ENCODE data around the gene RIPOR2. TPM values are rescaled to one million over a fixed set of nuclear protein-coding genes. Genes with fewer than 3 reads are reported as not detected.

Gene RIPOR2
- total and polyA plus RNA-seq, 7 experiments from 2014 or later = 246 to 813 (median 532) TPM

- intact Hi-C loops (cut with micrococcal nuclease) = no loop called here
- H3K36me3 Mint-ChIP-seq = peaks cover 3 to 13% (median 5%) of the 10 kb centered on the region in 5 donors
- CTCF ChIA-PET = interaction anchor here (0.6 kb wide), 1 partner anchor 16 kb away, joined by 3 read pairs; no protein-coding TSS in a partner anchor
Measured at GRCh38 chr6:24796616-24797290, 139.0 kb downstream of the RIPOR2 start.

GRCh38 chr6:24795106-24795505 is 140.7 kb downstream of the RIPOR2 start:
- Histone ChIP-seq H3K27me3 (ENCODE audit: control insufficient read depth in 2 of 2, insufficient read depth in 2 of 2, low read length in 2 of 2) (no peaks in the 10 kb centered on the region), H3K4me3 (ENCODE audit: low read length) (no peak overlapping the region), H3K27ac (ENCODE audit: low read depth, low read length) (no peak overlapping the region), H3K4me1 (ENCODE audit: control insufficient read depth in 2 of 2, insufficient read depth in 2 of 2, low read length in 2 of 2) (no peaks in the 10 kb centered on the region), H3K9me3 (ENCODE audit: control insufficient read depth in 2 of 3, low read length in 3 of 3) (no peaks in the 10 kb centered on the region), H3K36me3 (ENCODE audit: control insufficient read depth in 2 of 3, insufficient read depth in 3 of 3, low read length in 3 of 3) (no peaks in the 10 kb centered on the region)
- CTCF ChIA-PET = no interaction called here
- POLR2A ChIA-PET = interaction anchor here (0.9 kb wide), 1 partner anchor 10 kb away, joined by 3 read pairs; no protein-coding TSS in a partner anchor
- no peak overlapping the region for H3K4me3 Mint-ChIP-seq
- intact Hi-C loops (cut with micrococcal nuclease) = no loop called here
- no peak overlapping the region for H3K27ac Mint-ChIP-seq
- H3K9me3 Mint-ChIP-seq = peaks cover 0 to 11% (median 0%) of the 10 kb centered on the region in 11 donors
- peaks cover 6 to 22% (median 10%) of the 10 kb centered on the region in 7 donors for H3K4me1 Mint-ChIP-seq
- peaks cover 0 to 8% (median 5%) of the 10 kb centered on the region in 5 donors for H3K36me3 Mint-ChIP-seq
- no peaks in the 10 kb centered on the region for H3K27me3 Mint-ChIP-seq
- ATAC-seq (no peak), DNase-seq (no peak)

More at GRCh38 chr6:24796616-24797290, 139.0 kb downstream of the RIPOR2 start:
- H3K4me1 ChIP-seq (ENCODE audit: control insufficient read depth in 2 of 2, insufficient read depth in 2 of 2, low read length in 2 of 2) = no peaks in the 10 kb centered on the region
- Mint-ChIP-seq H3K9me3 (peaks cover 0 to 11% (median 0%) of the 10 kb centered on the region in 11 donors), H3K4me3 (no peak overlapping the region), H3K4me1 (peaks cover 6 to 25% (median 12%) of the 10 kb centered on the region in 7 donors), H3K27ac (peak overlapping the region in 3 of 9 donors; percentile 64 to 81 (median 69)), H3K27me3 (no peaks in the 10 kb centered on the region)
- ATAC-seq = no peak
- no peaks in the 10 kb centered on the region for H3K27me3 ChIP-seq (ENCODE audit: control insufficient read depth in 2 of 2, insufficient read depth in 2 of 2, low read length in 2 of 2)
- H3K4me3 ChIP-seq (ENCODE audit: low read length) = no peak overlapping the region
- POLR2A ChIA-PET = no interaction called here
- H3K36me3 ChIP-seq (ENCODE audit: control insufficient read depth in 2 of 3, insufficient read depth in 3 of 3, low read length in 3 of 3) = no peaks in the 10 kb centered on the region
- DNase-seq = no peak
- H3K9me3 ChIP-seq (ENCODE audit: control insufficient read depth in 2 of 3, low read length in 3 of 3) = no peaks in the 10 kb centered on the region
- no peak overlapping the region for H3K27ac ChIP-seq (ENCODE audit: low read depth, low read length)

- Histone ChIP-seq H3K9me3 (ENCODE audit: control insufficient read depth in 2 of 3, low read length in 3 of 3) (no peaks in the 10 kb centered on the region), H3K36me3 (ENCODE audit: control insufficient read depth in 2 of 3, insufficient read depth in 3 of 3, low read length in 3 of 3) (no peaks in the 10 kb centered on the region), H3K27me3 (ENCODE audit: control insufficient read depth in 2 of 2, insufficient read depth in 2 of 2, low read length in 2 of 2) (no peaks in the 10 kb centered on the region), H3K4me1 (ENCODE audit: control insufficient read depth in 2 of 2, insufficient read depth in 2 of 2, low read length in 2 of 2) (no peaks in the 10 kb centered on the region), H3K27ac (ENCODE audit: low read depth, low read length) (no peak overlapping the region), H3K4me3 (ENCODE audit: low read length) (no peak overlapping the region)
- ATAC-seq = no peak
- Mint-ChIP-seq H3K27me3 (no peaks in the 10 kb centered on the region), H3K4me1 (peaks cover 0 to 10% (median 0%) of the 10 kb centered on the region in 7 donors), H3K36me3 (peaks cover 0 to 34% (median 22%) of the 10 kb centered on the region in 5 donors), H3K4me3 (no peak overlapping the region), H3K27ac (no peak overlapping the region), H3K9me3 (peaks cover 0 to 2% (median 0%) of the 10 kb centered on the region in 11 donors)
- ChIA-PET POLR2A (interaction anchor here (0.6 kb wide), 1 partner anchor 12 kb away, joined by 3 read pairs; no protein-coding TSS in a partner anchor), CTCF (interaction anchor here (1.2 kb wide), 1 partner anchor 8 kb away, joined by 4 read pairs; no protein-coding TSS in a partner anchor)
- DNase-seq = no peak
- intact Hi-C loops (cut with micrococcal nuclease) = no loop called here
Measured at GRCh38 chr6:24788031-24788665, 147.6 kb downstream of the RIPOR2 start.

- peaks cover 6 to 7% of the 10 kb centered on the region in 2 donors for H3K4me1 ChIP-seq (ENCODE audit: control insufficient read depth in 2 of 2, insufficient read depth in 2 of 2, low read length in 2 of 2)
- Mint-ChIP-seq H3K27ac (no peak overlapping the region), H3K36me3 (peaks cover 0 to 33% (median 10%) of the 10 kb centered on the region in 5 donors), H3K4me3 (no peak overlapping the region), H3K9me3 (no peaks in the 10 kb centered on the region), H3K27me3 (no peaks in the 10 kb centered on the region), H3K4me1 (peaks cover 10 to 48% (median 20%) of the 10 kb centered on the region in 7 donors)
- ChIA-PET CTCF (interaction anchor here (0.6 to 0.7 kb wide), 2 partner anchors 8 to 17 kb away, joined by 3 to 4 read pairs; no protein-coding TSS in a partner anchor), POLR2A (interaction anchor here (1.5 kb wide), 1 partner anchor 10 kb away, joined by 4 read pairs; no protein-coding TSS in a partner anchor)
- no peaks in the 10 kb centered on the region for H3K9me3 ChIP-seq (ENCODE audit: control insufficient read depth in 2 of 3, low read length in 3 of 3)
- intact Hi-C loops (cut with micrococcal nuclease) = no loop called here
- no peaks in the 10 kb centered on the region for H3K27me3 ChIP-seq (ENCODE audit: control insufficient read depth in 2 of 2, insufficient read depth in 2 of 2, low read length in 2 of 2)
- no peak for ATAC-seq
- H3K4me3 ChIP-seq (ENCODE audit: low read length) = no peak overlapping the region
- no peaks in the 10 kb centered on the region for H3K36me3 ChIP-seq (ENCODE audit: control insufficient read depth in 2 of 3, insufficient read depth in 3 of 3, low read length in 3 of 3)
- no peak overlapping the region for H3K27ac ChIP-seq (ENCODE audit: low read depth, low read length)
- DNase-seq = no peak
Measured at GRCh38 chr6:24780206-24780605, 155.6 kb downstream of the RIPOR2 start.

GRCh38 chr6:24779416-24780016 is 156.2 kb downstream of the RIPOR2 start:
- DNase-seq (no peak), ATAC-seq (no peak)
- H3K4me1 ChIP-seq (ENCODE audit: control insufficient read depth in 2 of 2, insufficient read depth in 2 of 2, low read length in 2 of 2) = peaks cover 6 to 7% of the 10 kb centered on the region in 2 donors
- peaks cover 0 to 31% (median 10%) of the 10 kb centered on the region in 5 donors for H3K36me3 Mint-ChIP-seq
- ChIA-PET CTCF (interaction anchor here (0.7 kb wide), 1 partner anchor 9 kb away, joined by 4 read pairs; no protein-coding TSS in a partner anchor), POLR2A (interaction anchor here (0.6 to 1.5 kb wide), 4 partner anchors 8 to 246 kb away, joined by 3 to 4 read pairs (median 3); no protein-coding TSS in a partner anchor)
- H3K27me3 Mint-ChIP-seq = no peaks in the 10 kb centered on the region
- no peaks in the 10 kb centered on the region for H3K9me3 ChIP-seq (ENCODE audit: control insufficient read depth in 2 of 3, low read length in 3 of 3)
- H3K27me3 ChIP-seq (ENCODE audit: control insufficient read depth in 2 of 2, insufficient read depth in 2 of 2, low read length in 2 of 2) = no peaks in the 10 kb centered on the region
- no peak overlapping the region for H3K4me3 ChIP-seq (ENCODE audit: low read length)
- H3K4me3 Mint-ChIP-seq = peak overlapping the region in 1 of 10 donors; percentile 55
- peak overlapping the region in 2 of 9 donors; percentile 6 to 60 for H3K27ac Mint-ChIP-seq
- H3K36me3 ChIP-seq (ENCODE audit: control insufficient read depth in 2 of 3, insufficient read depth in 3 of 3, low read length in 3 of 3) = peaks cover 0 to 4% (median 0%) of the 10 kb centered on the region in 3 experiments
- H3K9me3 Mint-ChIP-seq = no peaks in the 10 kb centered on the region
- peaks cover 10 to 49% (median 20%) of the 10 kb centered on the region in 7 donors for H3K4me1 Mint-ChIP-seq
- H3K27ac ChIP-seq (ENCODE audit: low read depth, low read length) = no peak overlapping the region
- intact Hi-C loops (cut with micrococcal nuclease) = loop anchor here in 1 of 2 donors (5.0 kb wide), 3 partner anchors 78 to 238 kb away; no protein-coding TSS in a partner anchor

- H3K27ac Mint-ChIP-seq = no peak overlapping the region
- intact Hi-C loops (cut with micrococcal nuclease) = loop anchor here in 1 of 2 donors (5.0 kb wide), 3 partner anchors 78 to 238 kb away; no protein-coding TSS in a partner anchor
- peaks cover 10 to 52% (median 21%) of the 10 kb centered on the region in 7 donors for H3K4me1 Mint-ChIP-seq
- H3K4me3 ChIP-seq (ENCODE audit: low read length) = no peak overlapping the region
- peaks cover 0 to 4% (median 0%) of the 10 kb centered on the region in 3 experiments for H3K36me3 ChIP-seq (ENCODE audit: control insufficient read depth in 2 of 3, insufficient read depth in 3 of 3, low read length in 3 of 3)
- no peaks in the 10 kb centered on the region for H3K9me3 Mint-ChIP-seq
- peaks cover 0 to 28% (median 10%) of the 10 kb centered on the region in 5 donors for H3K36me3 Mint-ChIP-seq
- CTCF ChIA-PET = no interaction called here
- H3K27ac ChIP-seq (ENCODE audit: low read depth, low read length) = no peak overlapping the region
- no peaks in the 10 kb centered on the region for H3K9me3 ChIP-seq (ENCODE audit: control insufficient read depth in 2 of 3, low read length in 3 of 3)
- peaks cover 6 to 7% of the 10 kb centered on the region in 2 donors for H3K4me1 ChIP-seq (ENCODE audit: control insufficient read depth in 2 of 2, insufficient read depth in 2 of 2, low read length in 2 of 2)
- H3K27me3 Mint-ChIP-seq = no peaks in the 10 kb centered on the region
- no peak for ATAC-seq
- H3K27me3 ChIP-seq (ENCODE audit: control insufficient read depth in 2 of 2, insufficient read depth in 2 of 2, low read length in 2 of 2) = no peaks in the 10 kb centered on the region
- peak overlapping the region in 1 of 10 donors; percentile 25 for H3K4me3 Mint-ChIP-seq
- no peak for DNase-seq
- POLR2A ChIA-PET = interaction anchor here (0.6 to 1.5 kb wide), 3 partner anchors 8 to 247 kb away, joined by 3 to 4 read pairs (median 3); no protein-coding TSS in a partner anchor
Measured at GRCh38 chr6:24778878-24779277, 156.9 kb downstream of the RIPOR2 start.
